PC-9 (cell line): Measurements from ENCODE around the gene TBX22.

Experiments used
- EZH2 ChIP-seq: fragments of 200-600 bp; sonication (generic); IDR thresholded peaks from 2 replicates; pipeline ENCODE4 v1.8.0; 2017; ENCODE audit warnings: antibody characterized with exemption, low read depth
- TF ChIP-seq, protein P1 (sequence below): fragments of 200-600 bp; sonication (generic); conservative IDR thresholded peaks from 2 replicates; pipeline ENCODE4 v1.6.1; 2017; ENCODE audit warnings: mixed run types, antibody characterized with exemption, mild to moderate bottlenecking, moderate library complexity

DNA sequence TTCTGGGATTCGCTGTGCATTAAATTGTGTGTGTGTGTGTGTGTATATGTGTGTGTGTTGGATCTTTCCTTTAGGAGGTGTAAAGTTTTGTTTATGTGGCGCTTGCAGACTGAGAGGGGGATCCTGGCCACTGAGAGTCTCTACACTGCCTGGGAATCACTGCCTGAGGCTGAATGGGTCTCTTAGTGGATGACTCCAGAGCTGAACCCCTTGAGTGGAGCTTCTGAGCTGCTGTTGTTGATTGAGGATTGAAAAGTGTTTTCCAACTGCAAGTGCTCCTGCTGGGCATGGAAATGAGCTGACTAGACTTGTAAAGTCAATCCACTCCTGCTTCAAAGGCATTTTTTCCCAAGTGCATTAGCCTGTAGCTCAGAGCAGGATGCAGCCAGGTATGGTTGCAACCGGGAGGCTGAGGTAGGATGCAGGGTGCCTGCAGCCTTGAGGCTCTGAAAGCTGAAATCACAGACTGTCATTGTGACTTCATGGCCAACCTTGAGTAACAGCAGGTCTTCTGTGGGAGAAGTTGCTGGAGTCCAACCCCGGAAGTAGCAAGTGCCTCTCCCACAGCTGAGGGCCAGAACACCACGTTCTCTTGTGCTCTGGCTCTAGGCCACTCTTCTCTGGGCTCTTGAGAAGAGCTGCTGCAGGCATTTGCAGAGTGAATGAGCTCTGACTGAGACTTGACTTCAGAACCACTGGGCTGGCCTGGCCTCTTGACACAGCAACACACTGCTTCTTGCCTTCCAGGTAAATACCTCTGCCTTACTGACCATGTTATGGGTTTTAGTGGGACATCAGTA is at the start of gene TBX22:
- TF ChIP-seq, protein P1, sequence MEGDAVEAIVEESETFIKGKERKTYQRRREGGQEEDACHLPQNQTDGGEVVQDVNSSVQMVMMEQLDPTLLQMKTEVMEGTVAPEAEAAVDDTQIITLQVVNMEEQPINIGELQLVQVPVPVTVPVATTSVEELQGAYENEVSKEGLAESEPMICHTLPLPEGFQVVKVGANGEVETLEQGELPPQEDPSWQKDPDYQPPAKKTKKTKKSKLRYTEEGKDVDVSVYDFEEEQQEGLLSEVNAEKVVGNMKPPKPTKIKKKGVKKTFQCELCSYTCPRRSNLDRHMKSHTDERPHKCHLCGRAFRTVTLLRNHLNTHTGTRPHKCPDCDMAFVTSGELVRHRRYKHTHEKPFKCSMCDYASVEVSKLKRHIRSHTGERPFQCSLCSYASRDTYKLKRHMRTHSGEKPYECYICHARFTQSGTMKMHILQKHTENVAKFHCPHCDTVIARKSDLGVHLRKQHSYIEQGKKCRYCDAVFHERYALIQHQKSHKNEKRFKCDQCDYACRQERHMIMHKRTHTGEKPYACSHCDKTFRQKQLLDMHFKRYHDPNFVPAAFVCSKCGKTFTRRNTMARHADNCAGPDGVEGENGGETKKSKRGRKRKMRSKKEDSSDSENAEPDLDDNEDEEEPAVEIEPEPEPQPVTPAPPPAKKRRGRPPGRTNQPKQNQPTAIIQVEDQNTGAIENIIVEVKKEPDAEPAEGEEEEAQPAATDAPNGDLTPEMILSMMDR: no peak
- TF ChIP-seq EZH2: no peak
